Right hindlimb (tissue), 1 donor: ENCODE results near the gene PRMT7.

ENCODE experiments used
- DNase-seq: peaks from one replicate; pipeline ENCODE4 v3.0.0-alpha.2; 2018

The PRMT7 gene

GRCh38 chr16:68364561-68364998, 53.8 kb downstream of the PRMT7 start:
- DNase-seq: no peak

- DNase-seq: no peak
Measured at GRCh38 chr16:68365167-68365817, 54.5 kb downstream of the PRMT7 start.

- no peak for DNase-seq
Measured at GRCh38 chr16:68366062-68366461, 55.2 kb downstream of the PRMT7 start.

GRCh38 chr16:68367030-68367429, 56.2 kb downstream of the PRMT7 start:
- DNase-seq: no peak

GRCh38 chr16:68367440-68367839, 56.6 kb downstream of the PRMT7 start:
- DNase-seq: no peak

GRCh38 chr16:68367891-68368290, 57.1 kb downstream of the PRMT7 start:
- no peak for DNase-seq

GRCh38 chr16:68368301-68368888, 57.6 kb downstream of the PRMT7 start:
- no peak for DNase-seq

GRCh38 chr16:68369168-68369567, 58.3 kb downstream of the PRMT7 start:
- no peak for DNase-seq

- no peak for DNase-seq
Measured at GRCh38 chr16:68369697-68370580, 59.1 kb downstream of the PRMT7 start.

GRCh38 chr16:68370581-68371275, 59.9 kb downstream of the PRMT7 start:
- DNase-seq: no peak

- DNase-seq: no peak
Measured at GRCh38 chr16:68371276-68371651, 60.4 kb downstream of the PRMT7 start.

GRCh38 chr16:68371706-68372380, 61.0 kb downstream of the PRMT7 start:
- no peak for DNase-seq

- DNase-seq: no peak
Measured at GRCh38 chr16:68372381-68372720, 61.5 kb downstream of the PRMT7 start.

- DNase-seq: no peak
Measured at GRCh38 chr16:68372806-68373205, 62.0 kb downstream of the PRMT7 start.

- DNase-seq: no peak
Measured at GRCh38 chr16:68373528-68374245, 62.9 kb downstream of the PRMT7 start.

- DNase-seq: no peak
Measured at GRCh38 chr16:68374246-68374805, 63.5 kb downstream of the PRMT7 start.

GRCh38 chr16:68374961-68375660, 64.3 kb downstream of the PRMT7 start:
- DNase-seq: no peak

- no peak for DNase-seq
Measured at GRCh38 chr16:68375801-68376536, 65.2 kb downstream of the PRMT7 start.

GRCh38 chr16:68376590-68376989, 65.8 kb downstream of the PRMT7 start:
- DNase-seq: no peak

- DNase-seq: no peak
Measured at GRCh38 chr16:68377221-68377620, 66.4 kb downstream of the PRMT7 start.
